GM12873 (cell line): Measurements from ENCODE around the gene SLC12A4.

Experiments used
- CTCF ChIP-seq: IDR thresholded peaks from 2 replicates; pipeline ENCODE4 v1.5.1; 2012; ENCODE audit warnings: low read depth, mild to moderate bottlenecking, moderate library complexity, low read length, control low read depth; ENCODE audit not compliant: insufficient read depth; ENCODE audit errors: missing control alignments

SLC12A4 gene

DNA sequence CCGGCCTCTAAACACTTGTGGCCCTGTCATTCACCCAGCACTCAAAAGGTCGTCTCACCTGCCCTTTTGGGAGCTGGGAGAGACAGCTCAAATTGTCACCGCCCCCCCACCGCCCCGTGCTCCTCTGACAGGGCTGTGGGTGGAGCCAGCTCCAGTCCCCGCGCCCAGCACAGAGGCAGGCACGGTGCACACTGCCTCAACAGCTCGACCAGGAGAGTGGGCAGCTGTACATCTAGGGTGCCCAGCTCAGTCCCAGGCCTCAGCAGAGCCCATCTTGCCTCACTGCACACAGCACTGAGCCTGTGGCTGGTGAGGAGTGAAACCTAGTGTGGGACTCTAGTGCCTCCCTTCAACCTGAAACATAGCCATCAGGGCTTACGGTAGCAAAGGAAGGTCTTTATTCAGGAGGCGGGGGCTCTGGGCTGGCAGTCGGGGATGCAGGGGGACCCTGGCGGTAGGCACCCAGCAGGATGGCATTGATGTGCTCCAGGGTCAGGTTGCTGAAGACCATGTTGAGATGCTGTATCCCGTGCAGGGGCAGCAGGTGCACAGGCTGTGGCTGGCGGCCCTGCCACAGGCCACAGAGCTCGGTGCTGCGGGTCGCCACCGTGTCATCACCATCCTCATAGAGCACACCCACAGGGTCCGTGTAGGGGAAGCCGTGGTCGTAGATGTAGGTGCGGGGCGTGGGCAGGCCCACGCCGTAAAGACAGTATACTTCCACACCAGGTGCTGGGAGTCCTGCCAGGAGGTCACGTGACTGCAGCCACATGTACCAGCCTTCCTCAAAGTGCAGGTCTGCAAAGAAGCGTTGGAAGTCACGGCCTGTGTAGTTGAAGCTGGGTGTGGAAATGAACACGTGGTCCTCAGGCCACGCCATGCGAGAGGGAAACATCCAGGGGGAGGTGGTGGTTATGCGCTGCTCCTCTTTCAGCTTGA, 28.7 kb downstream of the SLC12A4 start:
- no peak for TF ChIP-seq CTCF

DNA sequence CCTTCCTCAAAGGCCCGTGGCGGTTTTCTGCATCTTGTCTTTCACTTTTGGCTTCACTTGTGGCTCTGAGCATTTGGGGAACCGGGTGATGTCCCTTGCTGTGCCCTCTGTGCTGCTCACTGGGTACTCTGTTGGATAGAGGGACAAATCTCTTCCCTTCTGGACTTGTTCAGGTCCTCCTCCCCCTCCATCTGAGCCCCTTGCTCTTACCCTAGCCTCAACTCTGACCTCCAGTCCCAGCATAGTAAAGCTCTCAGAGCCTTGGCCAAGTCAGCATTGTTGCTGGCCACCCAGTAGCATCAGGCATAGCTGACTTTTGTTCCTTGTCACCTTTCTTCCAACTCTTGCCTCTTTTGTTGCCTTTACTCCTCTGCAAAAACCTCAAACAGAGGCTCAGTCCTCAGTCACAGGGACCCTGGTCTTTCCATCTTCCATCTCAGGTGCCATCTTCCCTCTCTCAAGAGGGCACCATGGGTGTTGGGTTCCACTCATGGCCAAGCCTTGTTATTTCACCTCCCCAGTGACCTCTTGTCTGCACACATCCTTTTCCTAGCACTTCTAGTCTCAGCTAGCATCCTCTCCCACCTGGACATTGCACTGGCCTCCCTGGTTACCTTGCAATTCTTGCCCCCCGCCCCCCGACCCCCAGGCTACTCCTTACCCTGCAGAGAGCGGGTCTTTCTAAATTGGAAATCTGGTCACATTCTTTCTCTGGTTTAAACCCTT, 31.4 kb downstream of the SLC12A4 start:
- no peak for TF ChIP-seq CTCF

- no peak for TF ChIP-seq CTCF
These were observed 32.1 kb downstream of the SLC12A4 start, which contains the start of gene PSMB10 for GRCh38 chr16:67936124-67936879. Gene PSMB10 (minus strand): TSS chr16:67936850. CDS start chr16:67936749, 101 bp downstream.

- TF ChIP-seq CTCF, result no peak
These were observed 32.9 kb downstream of the SLC12A4 start for GRCh38 chr16:67935402-67936123.

DNA sequence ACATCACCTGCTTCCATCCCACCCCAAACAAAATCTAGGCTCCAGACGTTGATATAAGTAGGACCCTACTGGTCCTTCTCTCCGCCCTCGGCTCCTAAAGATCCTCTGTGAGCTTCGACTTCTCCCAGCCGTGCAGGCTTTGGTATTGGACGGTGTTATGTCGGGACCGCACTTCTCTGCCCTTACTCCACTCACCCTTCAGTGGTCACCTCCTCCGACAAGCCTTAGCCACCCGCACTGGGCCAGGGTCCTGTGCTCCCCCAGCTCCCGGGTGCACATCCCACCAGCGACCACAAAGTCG, 33.4 kb downstream of the SLC12A4 start:
- TF ChIP-seq CTCF, result no peak

DNA sequence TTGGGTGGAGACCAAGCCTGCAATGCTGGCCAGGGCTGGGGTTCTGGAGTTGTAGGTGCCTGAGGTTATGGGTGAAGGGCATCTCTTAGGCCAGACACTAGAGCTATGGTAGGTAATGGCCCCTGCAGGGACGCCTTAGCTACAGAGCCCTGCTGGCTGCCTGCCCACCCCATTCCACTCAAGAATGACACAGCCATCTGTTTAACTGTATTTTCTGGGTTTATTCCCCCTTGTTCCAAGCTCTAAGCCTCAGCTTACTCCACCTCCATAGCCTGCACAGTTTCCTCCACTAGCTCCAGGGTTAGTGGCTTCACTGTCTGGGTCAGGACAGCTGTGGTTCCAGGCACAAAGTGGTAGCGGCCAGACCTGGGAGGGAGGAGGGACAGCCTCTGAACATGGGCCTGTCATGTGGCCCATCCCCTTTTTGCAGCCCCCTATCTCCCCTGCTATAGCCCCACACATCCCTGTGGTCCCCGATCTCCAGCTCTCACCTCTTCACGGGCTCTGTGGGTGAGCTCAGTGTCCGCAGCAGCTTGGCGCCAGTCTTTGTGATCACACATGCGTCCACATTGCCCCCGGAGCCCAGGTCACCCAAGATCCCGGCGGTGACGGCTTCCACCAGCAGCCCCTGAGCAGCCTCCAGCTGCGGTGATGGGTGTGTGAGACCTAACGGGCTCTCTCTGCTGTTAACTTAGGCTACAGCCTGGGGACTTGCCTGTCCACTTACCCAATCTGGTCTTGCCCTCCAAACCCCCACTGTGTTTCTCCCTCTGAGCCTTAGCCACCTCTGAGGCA, 33.9 kb downstream of the SLC12A4 start:
- no peak for TF ChIP-seq CTCF
